GM18951 (cell line): ENCODE data around the gene CER1.

ENCODE experiments used
- POLR2A ChIP-seq: IDR thresholded peaks from 4 replicates; pipeline ENCODE4 v1.6.1; 2011; ENCODE audit warnings: mild to moderate bottlenecking; ENCODE audit not compliant: insufficient read length, insufficient read depth; ENCODE audit errors: extremely low read depth
- in situ Hi-C: fragments of 300-500 bp; cut with MboI; formaldehyde crosslinking; loops from one replicate; pipeline ENCODE4 v1.12.0; 2022; ENCODE audit warnings: low sequenced_read_pairs, mixed read lengths, inconsistent platforms; ENCODE audit not compliant: unreplicated experiment

Gene CER1

DNA sequence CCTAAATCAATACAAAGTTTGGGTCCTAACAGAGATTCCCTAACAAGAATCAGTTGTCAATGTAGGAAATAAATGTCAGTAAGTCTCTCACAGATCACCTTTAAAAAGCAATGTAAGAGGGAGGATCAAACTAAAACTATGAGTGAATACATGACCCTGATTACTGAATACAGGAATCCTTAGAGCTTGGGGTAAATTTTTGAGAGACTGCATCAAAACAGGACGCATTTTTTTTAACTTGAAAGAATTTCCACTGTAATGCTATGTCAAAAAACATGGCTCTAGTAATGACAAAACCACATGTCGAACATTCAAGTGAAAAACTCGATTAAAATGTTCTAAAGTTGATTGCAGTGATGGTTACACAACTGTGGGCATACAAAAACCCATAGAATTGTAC lies 51.2 kb downstream of the CER1 start:
- no peak for TF ChIP-seq POLR2A
- in situ Hi-C loops: no loop called here

DNA sequence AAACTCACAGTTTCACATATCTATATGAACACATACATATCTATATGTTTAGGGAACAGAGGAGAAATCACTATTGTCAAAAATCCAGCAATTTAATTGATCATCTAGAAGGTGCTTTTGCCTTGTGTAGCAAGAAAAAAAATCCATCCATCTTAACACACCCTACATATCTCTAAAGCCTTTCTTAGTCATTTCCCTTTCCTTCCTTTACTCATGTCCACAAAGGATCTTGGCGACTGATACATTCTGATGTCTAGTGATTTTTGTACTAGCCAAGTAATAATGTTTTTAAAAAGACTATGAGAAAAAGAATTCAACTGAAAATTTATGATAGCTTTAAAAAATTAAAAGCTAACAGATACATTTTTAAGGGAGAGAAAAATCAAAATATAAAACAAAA lies 51.8 kb downstream of the CER1 start:
- in situ Hi-C loops: no loop called here
- TF ChIP-seq POLR2A: no peak
